Neuron (in vitro differentiated cells): ENCODE data around the gene MIPOL1.
"Not testable (repeated sequence)": the region's sequence is repeated elsewhere in the genome, so short reads cannot be mapped to it uniquely, and the experiment has no call there.

Experiments
- H2AFZ ChIP-seq: one replicate; pipeline ENCODE4 v1.6.1; 2013; ENCODE audit warnings: low read depth, mild to moderate bottlenecking, inconsistent platforms, low read length, moderate library complexity
- H3K27me3 ChIP-seq: one replicate; pipeline ENCODE4 v1.6.1; 2013; ENCODE audit warnings: low read length; ENCODE audit not compliant: insufficient read depth
- H3K36me3 ChIP-seq: one replicate; pipeline ENCODE4 v1.6.1; 2013; ENCODE audit warnings: low read length; ENCODE audit not compliant: insufficient read depth
- H3K4me1 ChIP-seq: one replicate; pipeline ENCODE4 v1.6.1; 2013; ENCODE audit warnings: low read length; ENCODE audit not compliant: insufficient read depth
- H3K4me3 ChIP-seq: 2 replicates; pipeline ENCODE4 v1.5.1; 2013; ENCODE audit warnings: mild to moderate bottlenecking, low read length, moderate library complexity
- H3K9me3 ChIP-seq: one replicate; pipeline ENCODE4 v1.6.1; 2013; ENCODE audit warnings: low read length

Gene MIPOL1, protein sequence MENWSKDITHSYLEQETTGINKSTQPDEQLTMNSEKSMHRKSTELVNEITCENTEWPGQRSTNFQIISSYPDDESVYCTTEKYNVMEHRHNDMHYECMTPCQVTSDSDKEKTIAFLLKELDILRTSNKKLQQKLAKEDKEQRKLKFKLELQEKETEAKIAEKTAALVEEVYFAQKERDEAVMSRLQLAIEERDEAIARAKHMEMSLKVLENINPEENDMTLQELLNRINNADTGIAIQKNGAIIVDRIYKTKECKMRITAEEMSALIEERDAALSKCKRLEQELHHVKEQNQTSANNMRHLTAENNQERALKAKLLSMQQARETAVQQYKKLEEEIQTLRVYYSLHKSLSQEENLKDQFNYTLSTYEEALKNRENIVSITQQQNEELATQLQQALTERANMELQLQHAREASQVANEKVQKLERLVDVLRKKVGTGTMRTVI

DNA sequence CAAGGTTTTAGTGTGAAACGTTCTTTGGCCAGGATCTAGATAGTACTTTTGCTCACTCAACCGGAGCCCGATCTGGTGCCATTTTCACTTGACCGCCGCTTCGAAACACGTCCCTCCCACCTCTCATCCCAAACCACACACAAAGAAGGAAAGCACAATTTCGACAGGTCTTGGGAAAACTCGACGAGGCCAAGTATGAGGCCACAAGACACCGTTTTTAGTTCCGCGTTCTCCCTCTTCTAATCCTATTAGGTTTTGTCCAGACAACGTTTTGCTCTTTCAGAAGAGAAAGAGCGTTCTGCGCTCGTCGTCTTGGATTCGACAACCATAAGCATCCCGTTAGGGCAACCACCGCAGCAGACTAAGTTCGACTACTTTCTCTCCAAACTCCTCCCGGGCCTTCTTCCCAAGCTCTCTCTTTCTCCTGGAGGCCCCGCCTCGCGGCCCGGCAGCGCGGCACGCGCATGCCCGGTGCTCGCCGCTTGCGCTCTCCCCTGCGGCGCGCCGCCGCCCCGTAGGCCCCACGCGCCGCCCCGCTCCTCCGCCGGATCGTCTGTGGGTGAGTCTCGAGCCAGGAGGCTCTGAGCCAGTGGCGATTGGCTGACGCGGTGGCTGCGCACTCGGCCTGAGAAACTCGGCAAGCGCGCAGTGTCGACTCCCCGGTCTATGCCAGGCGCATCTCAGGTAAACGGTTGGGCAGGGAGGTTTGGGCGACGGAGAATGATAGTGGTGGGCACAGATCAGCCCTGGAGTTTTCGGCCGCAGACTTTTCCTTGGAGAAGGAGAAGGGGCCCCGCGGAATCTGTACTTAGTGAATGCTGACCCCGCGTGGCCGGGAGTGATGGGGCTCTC is at the start of gene MIPOL1:
Gene MIPOL1 (plus strand): TSS at position 517 of the 852 bp plus-strand sequence. CDS start 49,952 bp downstream, outside the sequence.
- Histone ChIP-seq H3K4me1 (peaks cover 10% of the 10 kb centered on the region), H2AFZ (peak within 1 kb of the TSS; percentile 65), H3K27me3 (no peaks in the 10 kb centered on the region), H3K36me3 (no peaks in the 10 kb centered on the region), H3K4me3 (peak within 1 kb of the TSS; percentile 61), H3K9me3 (no peaks in the 10 kb centered on the region)

DNA sequence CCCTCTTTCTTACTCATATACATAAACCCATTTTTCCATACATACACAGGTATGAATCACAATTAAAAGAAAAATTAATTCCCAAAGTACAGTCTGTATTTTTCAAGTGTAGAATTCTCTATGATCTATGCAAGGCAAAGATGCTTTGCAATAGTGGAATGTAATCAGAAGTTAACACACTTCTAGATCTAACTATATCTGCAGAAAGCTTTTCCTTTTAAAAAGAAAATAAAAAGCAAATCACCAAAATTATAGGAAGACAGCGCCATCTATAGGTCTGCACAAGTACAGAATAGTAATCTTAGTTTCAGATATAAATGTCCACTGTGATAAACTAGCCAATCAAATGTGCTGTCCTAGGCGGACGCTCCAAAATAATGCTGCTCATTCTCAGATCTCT is 47.3 kb upstream of the MIPOL1 start:
- no peaks in the 10 kb centered on the region for H3K27me3 ChIP-seq
- H3K9me3 ChIP-seq, result no peaks in the 10 kb centered on the region
- no peak overlapping the region for H3K4me3 ChIP-seq
- no peaks in the 10 kb centered on the region for H3K36me3 ChIP-seq
- H2AFZ ChIP-seq, result no peak overlapping the region
- no peaks in the 10 kb centered on the region for H3K4me1 ChIP-seq

DNA sequence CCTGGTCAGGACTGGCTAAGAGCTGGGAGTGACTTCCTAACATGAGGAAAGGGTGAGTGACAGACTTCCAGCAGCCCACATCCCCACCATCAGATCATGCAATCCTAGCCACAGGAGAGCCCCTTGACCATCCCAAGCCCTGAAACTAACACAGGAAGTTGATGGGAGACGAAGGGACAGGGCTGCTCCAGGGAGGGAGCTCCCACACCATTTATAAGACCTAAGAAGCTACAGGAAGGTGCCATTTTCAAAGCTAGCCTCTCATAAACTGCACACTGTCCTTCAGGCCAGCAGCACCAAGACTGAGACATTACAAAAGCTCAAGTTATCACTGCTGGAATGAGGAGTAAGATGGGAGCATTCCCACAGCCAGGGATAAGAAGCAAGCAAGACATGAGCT is 44.7 kb upstream of the MIPOL1 start:
- H3K27me3 ChIP-seq, result no peaks in the 10 kb centered on the region
- H3K36me3 ChIP-seq, result no peaks in the 10 kb centered on the region
- no peaks in the 10 kb centered on the region for H3K4me1 ChIP-seq
- H3K4me3 ChIP-seq, result no peak overlapping the region
- H2AFZ ChIP-seq, result no peak overlapping the region
- peaks cover 2% of the 10 kb centered on the region for H3K9me3 ChIP-seq

DNA sequence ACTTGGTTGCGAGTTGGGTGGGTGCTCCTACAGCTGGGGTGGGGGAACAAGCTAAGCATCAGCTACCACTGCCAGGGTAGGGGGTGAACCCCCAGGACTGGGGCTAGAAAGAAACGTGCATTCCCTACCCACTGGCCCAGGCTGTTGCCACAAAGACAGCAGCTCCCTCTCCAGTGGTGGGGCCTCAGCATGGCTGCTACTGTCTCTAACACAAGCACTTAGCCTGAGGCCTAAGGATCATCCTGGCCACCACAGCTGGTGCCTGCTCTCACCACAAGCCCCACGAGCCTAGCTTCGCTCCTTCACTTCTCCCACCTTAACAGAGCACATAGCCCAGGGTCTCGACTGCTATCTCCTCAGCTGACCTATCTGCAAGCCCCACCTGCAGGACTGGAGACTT is 44.3 kb upstream of the MIPOL1 start:
- Histone ChIP-seq H3K36me3 (no peaks in the 10 kb centered on the region), H3K4me1 (no peaks in the 10 kb centered on the region), H3K4me3 (no peak overlapping the region), H2AFZ (no peak overlapping the region), H3K9me3 (peaks cover 2% of the 10 kb centered on the region), H3K27me3 (no peaks in the 10 kb centered on the region)

DNA sequence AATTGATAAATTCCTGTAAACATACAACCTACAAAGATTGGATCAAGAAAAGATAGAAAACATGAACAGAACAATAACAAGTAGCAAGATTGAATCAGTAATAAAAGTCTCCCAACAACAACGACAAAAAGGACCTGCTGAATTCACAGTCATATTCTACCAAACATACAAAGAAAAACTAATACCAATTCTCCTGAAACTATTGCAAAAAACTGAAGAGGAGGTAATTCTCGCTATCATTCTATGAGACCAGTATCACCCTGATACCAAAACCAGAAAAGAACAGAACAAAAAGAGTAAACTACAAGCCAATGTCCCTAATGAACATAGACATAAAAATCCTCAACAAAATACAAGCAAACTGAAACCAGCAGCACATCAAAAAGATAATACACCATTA is 39.8 kb upstream of the MIPOL1 start:
- H3K27me3 ChIP-seq, result no peaks in the 10 kb centered on the region
- H3K4me3 ChIP-seq, result no peak overlapping the region
- H3K9me3 ChIP-seq, result peaks cover 2% of the 10 kb centered on the region
- H3K4me1 ChIP-seq, result no peaks in the 10 kb centered on the region
- no peaks in the 10 kb centered on the region for H3K36me3 ChIP-seq
- H2AFZ ChIP-seq, result no peak overlapping the region

DNA sequence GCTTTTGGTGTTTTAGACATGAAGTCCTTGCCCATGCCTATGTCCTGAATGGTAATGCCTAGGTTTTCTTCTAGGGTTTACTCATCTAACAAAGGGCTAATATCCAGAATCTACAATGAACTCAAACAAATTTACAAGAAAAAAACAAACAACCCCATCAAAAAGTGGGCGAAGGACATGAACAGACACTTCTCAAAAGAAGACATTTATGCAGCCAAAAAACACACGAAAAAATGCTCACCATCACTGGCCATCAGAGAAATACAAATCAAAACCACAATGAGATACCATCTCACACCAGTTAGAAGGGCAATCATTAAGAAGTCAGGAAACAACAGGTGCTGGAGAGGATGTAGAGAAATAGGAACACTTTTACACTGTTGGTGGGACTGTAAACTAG is 35.4 kb upstream of the MIPOL1 start:
- not testable (repeated sequence) for H3K27me3 ChIP-seq, H2AFZ ChIP-seq, H3K9me3 ChIP-seq, H3K4me3 ChIP-seq, H3K36me3 ChIP-seq, H3K4me1 ChIP-seq

DNA sequence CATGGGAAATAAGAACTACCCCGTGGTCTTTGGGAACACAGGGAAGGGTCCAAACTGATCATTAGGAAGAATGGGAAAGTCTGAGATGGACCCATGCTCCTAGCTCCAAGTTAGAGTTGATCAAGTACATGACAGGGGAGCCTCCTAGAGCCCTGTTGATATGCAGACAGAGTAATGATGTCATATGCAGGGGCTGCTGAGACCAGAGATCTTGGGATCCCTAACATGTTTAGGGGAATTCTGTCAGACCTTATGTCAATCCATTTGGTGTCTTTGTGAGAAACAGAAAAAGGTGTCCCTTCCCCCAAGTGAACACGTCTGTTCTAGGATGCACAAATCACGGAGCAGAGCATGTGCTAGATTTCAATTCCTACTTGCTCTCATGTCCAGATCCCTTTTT is 31.9 kb upstream of the MIPOL1 start:
- Histone ChIP-seq H3K36me3 (no peaks in the 10 kb centered on the region), H3K4me1 (no peaks in the 10 kb centered on the region), H3K9me3 (no peaks in the 10 kb centered on the region), H3K27me3 (no peaks in the 10 kb centered on the region), H2AFZ (no peak overlapping the region), H3K4me3 (no peak overlapping the region)

DNA sequence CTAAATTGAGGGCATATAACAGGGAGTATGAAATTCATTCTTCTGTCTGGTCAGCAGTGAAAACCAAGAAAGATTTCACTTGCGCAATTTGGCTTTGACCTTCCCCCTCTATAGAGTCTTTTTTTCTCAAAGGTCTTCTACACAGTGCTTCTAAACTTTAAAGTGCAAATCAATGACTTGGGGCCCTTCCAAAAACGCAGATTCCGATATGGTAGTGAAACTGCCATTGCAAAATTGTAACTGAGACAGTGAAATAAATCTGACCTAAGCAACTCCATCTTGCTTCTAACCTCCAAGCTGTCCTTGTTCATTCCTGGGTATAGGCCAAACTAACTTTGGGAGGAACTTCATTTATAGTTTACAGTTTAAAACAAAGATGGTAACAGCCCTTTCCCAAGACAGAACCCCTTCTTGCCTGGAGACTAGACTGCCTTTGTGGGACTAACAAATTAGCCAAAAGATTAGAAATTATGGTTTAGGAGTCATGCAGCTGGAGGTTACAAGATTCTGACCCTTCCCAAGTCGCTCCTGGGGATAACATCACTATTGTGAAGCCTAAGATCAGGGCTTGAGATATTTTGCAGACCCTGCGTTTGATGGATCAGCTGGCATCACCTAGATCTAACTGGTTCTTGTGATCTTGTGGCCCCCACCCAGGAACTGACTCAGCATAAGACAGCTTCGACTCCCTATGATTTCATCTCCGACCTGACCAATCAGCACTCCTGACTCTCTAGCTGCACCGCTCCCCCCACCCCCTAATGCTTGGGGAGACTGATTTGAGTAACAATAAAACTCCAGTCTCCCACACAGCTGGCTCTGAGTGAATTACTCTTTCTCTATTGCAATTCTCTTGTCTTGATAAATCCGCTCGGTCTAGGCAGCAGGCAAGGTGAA is 30.3 kb upstream of the MIPOL1 start:
- Histone ChIP-seq H3K27me3 (no peaks in the 10 kb centered on the region), H2AFZ (no peak overlapping the region), H3K36me3 (no peaks in the 10 kb centered on the region), H3K4me1 (no peaks in the 10 kb centered on the region), H3K4me3 (no peak overlapping the region), H3K9me3 (no peaks in the 10 kb centered on the region)

DNA sequence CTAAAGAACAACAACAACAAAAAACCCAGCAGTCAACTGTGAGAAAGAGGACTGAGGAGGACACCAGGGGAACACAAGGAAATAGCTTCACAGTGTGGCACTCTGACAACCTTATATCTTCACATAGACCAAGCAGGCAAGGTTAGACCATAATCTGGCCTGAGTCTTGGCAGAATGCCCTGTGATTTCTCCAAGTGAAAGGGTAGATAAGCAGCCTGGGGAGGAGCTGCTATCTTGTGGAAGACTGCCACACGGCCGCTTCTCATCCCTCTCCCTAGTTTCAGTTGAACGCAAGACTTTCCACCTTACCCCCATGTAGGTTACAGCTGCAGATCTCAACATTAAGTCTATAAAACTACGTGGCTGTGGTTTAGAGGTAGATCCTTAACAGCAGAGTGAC is 29.0 kb upstream of the MIPOL1 start:
- no peaks in the 10 kb centered on the region for H3K27me3 ChIP-seq
- no peaks in the 10 kb centered on the region for H3K9me3 ChIP-seq
- H3K4me1 ChIP-seq, result peaks cover 5% of the 10 kb centered on the region
- H3K4me3 ChIP-seq, result no peak overlapping the region
- no peaks in the 10 kb centered on the region for H3K36me3 ChIP-seq
- H2AFZ ChIP-seq, result no peak overlapping the region

DNA sequence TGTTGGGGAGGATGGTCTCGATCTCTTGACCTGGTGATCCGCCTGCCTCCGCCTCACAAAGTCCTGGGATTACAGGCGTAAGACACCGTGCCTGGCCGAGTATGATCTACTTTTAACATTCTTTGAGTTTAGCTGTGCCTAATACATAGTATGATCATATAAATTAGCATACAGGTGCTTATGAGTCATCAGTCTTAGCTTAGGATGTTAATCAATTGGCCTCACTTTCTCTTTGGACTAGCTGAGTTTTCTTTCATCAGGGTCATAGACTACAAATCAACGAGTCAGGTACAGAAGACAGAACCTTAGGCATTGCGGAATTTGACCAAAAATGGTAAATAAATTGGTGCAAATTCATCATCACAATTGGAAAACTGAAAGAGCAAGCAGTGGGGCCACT is 27.5 kb upstream of the MIPOL1 start:
- H3K27me3 ChIP-seq, result no peaks in the 10 kb centered on the region
- H3K4me3 ChIP-seq, result no peak overlapping the region
- no peaks in the 10 kb centered on the region for H3K36me3 ChIP-seq
- no peaks in the 10 kb centered on the region for H3K9me3 ChIP-seq
- H2AFZ ChIP-seq, result no peak overlapping the region
- H3K4me1 ChIP-seq, result peaks cover 5% of the 10 kb centered on the region

DNA sequence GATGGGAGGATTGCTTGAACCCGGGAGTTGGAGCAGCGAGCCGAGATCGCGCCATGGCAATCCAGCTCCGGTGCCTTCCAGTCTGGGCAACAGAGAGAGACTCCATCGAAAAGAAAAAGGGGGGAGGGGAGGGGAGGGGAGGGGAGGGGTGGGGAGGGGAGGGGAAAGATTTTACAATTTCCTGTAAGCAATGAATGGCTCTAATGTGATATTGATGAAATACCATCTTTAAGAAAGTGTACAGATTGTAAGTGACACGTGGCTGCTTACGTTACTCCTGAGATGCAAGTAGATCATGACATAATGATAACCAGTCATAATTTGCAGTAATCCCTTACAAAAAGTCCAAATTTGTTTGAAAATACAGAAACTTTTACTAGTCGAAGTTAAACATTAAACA is 26.7 kb upstream of the MIPOL1 start:
- Histone ChIP-seq H3K27me3 (no peaks in the 10 kb centered on the region), H3K36me3 (no peaks in the 10 kb centered on the region), H3K9me3 (no peaks in the 10 kb centered on the region), H2AFZ (no peak overlapping the region), H3K4me1 (peaks cover 5% of the 10 kb centered on the region), H3K4me3 (peak overlapping the region; percentile 75)

DNA sequence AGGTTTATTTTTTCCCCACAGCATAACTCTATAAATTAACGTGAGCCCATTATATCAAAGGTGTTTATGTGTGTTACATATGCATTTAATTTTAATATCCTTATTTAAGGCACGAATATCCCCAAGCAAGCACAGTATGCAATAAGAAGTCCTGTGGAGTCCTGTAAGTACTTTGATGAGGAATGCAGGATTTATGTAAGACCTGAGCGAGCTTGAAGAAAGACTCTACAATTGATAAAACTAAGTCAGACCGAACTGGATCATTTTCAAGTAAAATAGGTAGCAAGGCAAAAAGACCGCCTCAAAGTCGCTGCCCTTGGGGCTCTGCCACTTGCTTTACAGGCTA is 26.1 kb upstream of the MIPOL1 start:
- Histone ChIP-seq H2AFZ (peak overlapping the region; percentile 66), H3K9me3 (no peaks in the 10 kb centered on the region), H3K4me3 (peak overlapping the region; percentile 75), H3K4me1 (peaks cover 5% of the 10 kb centered on the region), H3K27me3 (no peaks in the 10 kb centered on the region), H3K36me3 (no peaks in the 10 kb centered on the region)
